GM21367 (cell line): ENCODE data around the gene PLEKHN1.
"Not testable (repeated sequence)": the region's sequence is repeated elsewhere in the genome, so short reads cannot be mapped to it uniquely, and the experiment has no call there.

Experiments used
- ATAC-seq: cut with Tn5 transposase; IDR thresholded peaks from one replicate; pipeline ENCODE4 v1.9.1; 2021; ENCODE audit not compliant: unreplicated experiment

Gene PLEKHN1

GRCh38 chr1:1005774-1006304 is 39.6 kb downstream of the PLEKHN1 start:
- no peak for ATAC-seq

GRCh38 chr1:1006305-1007159 is 40.2 kb downstream of the PLEKHN1 start:
- ATAC-seq, result no peak

- not testable (repeated sequence) for ATAC-seq
Observed at GRCh38 chr1:1010131-1010530, 43.8 kb downstream of the PLEKHN1 start.

- no peak for ATAC-seq
Observed at GRCh38 chr1:1011396-1011949, 45.2 kb downstream of the PLEKHN1 start.

GRCh38 chr1:1012736-1013104 is 46.4 kb downstream of the PLEKHN1 start:
- not testable (repeated sequence) for ATAC-seq

GRCh38 chr1:1013105-1013921 is 47.0 kb downstream of the PLEKHN1 start, which contains the start of gene ISG15:
TSS of gene ISG15 (plus strand) at chr1:1013497. CDS start at chr1:1013574, 77 bp downstream.
- peak; percentile 83 for ATAC-seq

- ATAC-seq, result no peak
Observed at GRCh38 chr1:1013922-1014648, 47.8 kb downstream of the PLEKHN1 start.

GRCh38 chr1:1014799-1015681 is 48.8 kb downstream of the PLEKHN1 start:
- no peak for ATAC-seq

- ATAC-seq, result not testable (repeated sequence)
Observed at GRCh38 chr1:1017397-1018320, 51.4 kb downstream of the PLEKHN1 start.

- ATAC-seq, result not testable (repeated sequence)
Observed at GRCh38 chr1:1018321-1018685, 52.0 kb downstream of the PLEKHN1 start.

GRCh38 chr1:1019122-1019999 is 53.1 kb downstream of the PLEKHN1 start:
- ATAC-seq, result peak; percentile 54

GRCh38 chr1:1020000-1020404 is 53.7 kb downstream of the PLEKHN1 start, which contains the start of gene AGRN:
TSS of gene AGRN (plus strand) at chr1:1020120. CDS start at chr1:1020173, 53 bp downstream.
- no peak for ATAC-seq

- no peak for ATAC-seq
Observed at GRCh38 chr1:1020415-1021009, 54.2 kb downstream of the PLEKHN1 start.

GRCh38 chr1:1021010-1021919 is 55.0 kb downstream of the PLEKHN1 start:
- ATAC-seq, result no peak

GRCh38 chr1:1021920-1022259 is 55.6 kb downstream of the PLEKHN1 start:
- no peak for ATAC-seq

- no peak for ATAC-seq
Observed at GRCh38 chr1:1022302-1023009, 56.2 kb downstream of the PLEKHN1 start.
